PFSK-1 (cell line): ENCODE measurements around the gene ATP10A.

ENCODE experiments used
- FOXP2 ChIP-seq: optimal IDR thresholded peaks from 2 replicates; pipeline ENCODE3; 2011; ENCODE audit warnings: borderline replicate concordance, control low read depth, inconsistent platforms; ENCODE audit not compliant: insufficient read depth; ENCODE audit errors: extremely low read length, extremely low read depth
- POLR2AphosphoS5 ChIP-seq: IDR thresholded peaks from 2 replicates; pipeline ENCODE4 v1.6.1; 2012; ENCODE audit warnings: low read depth, mild to moderate bottlenecking, control low read depth, low read length, moderate library complexity
- REST ChIP-seq, 2 experiments: IDR thresholded peaks; 2 replicates each; pipeline versions ENCODE4 v1.6.1 to v1.8.0; 2011 to 2012; ENCODE audit warnings: low read depth in 2 of 2, low read length in 2 of 2, control low read depth in 1 of 2, inconsistent platforms in 1 of 2, mild to moderate bottlenecking in 1 of 2, moderate library complexity in 1 of 2; ENCODE audit not compliant: insufficient read depth in 1 of 2
- SIN3A ChIP-seq: IDR thresholded peaks from 2 replicates; pipeline ENCODE4 v1.6.1; 2012; ENCODE audit warnings: mild to moderate bottlenecking, low read length, moderate library complexity, borderline replicate concordance; ENCODE audit not compliant: insufficient read depth
- TAF1 ChIP-seq: IDR thresholded peaks from 2 replicates; pipeline ENCODE4 v1.6.1; 2012; ENCODE audit warnings: low read length, control low read depth, borderline replicate concordance; ENCODE audit not compliant: insufficient read depth

Gene ATP10A

GRCh38 chr15:25742041-25742730 lies 120.9 kb downstream of the ATP10A start:
- TF ChIP-seq POLR2AphosphoS5 (no peak), SIN3A (no peak), REST (IDR thresholded peaks at IDR 0.05; ENCODE audit: insufficient read depth in 1 of 2, low read depth in 2 of 2, low read length in 2 of 2) (no peak), FOXP2 (no peak), TAF1 (no peak)

GRCh38 chr15:25741256-25741580 lies 121.9 kb downstream of the ATP10A start:
- TF ChIP-seq TAF1 = no peak
- TF ChIP-seq REST (IDR thresholded peaks at IDR 0.05; ENCODE audit: insufficient read depth in 1 of 2, low read depth in 2 of 2, low read length in 2 of 2) = no peak
- no peak for TF ChIP-seq SIN3A
- no peak for TF ChIP-seq POLR2AphosphoS5
- no peak for TF ChIP-seq FOXP2

GRCh38 chr15:25740383-25741255 lies 122.5 kb downstream of the ATP10A start:
- TF ChIP-seq FOXP2 = no peak
- TF ChIP-seq POLR2AphosphoS5 = no peak
- no peak for TF ChIP-seq REST (IDR thresholded peaks at IDR 0.05; ENCODE audit: insufficient read depth in 1 of 2, low read depth in 2 of 2, low read length in 2 of 2)
- no peak for TF ChIP-seq TAF1
- TF ChIP-seq SIN3A = no peak

GRCh38 chr15:25739687-25740121 lies 123.4 kb downstream of the ATP10A start:
- TF ChIP-seq TAF1 (no peak), FOXP2 (no peak), REST (IDR thresholded peaks at IDR 0.05; ENCODE audit: insufficient read depth in 1 of 2, low read depth in 2 of 2, low read length in 2 of 2) (no peak), SIN3A (no peak), POLR2AphosphoS5 (no peak)
